ENCODE measurements around the gene TYRO3.

Gene TYRO3

GRCh38 chr15:41558400-41559238 is at the start of gene TYRO3:
Gene TYRO3, plus strand, starts transcription at chr15:41559212. Its CDS starts 46 bp downstream, at chr15:41559258.
- DNase-seq, result peak; percentile 81

GRCh38 chr15:41510728-41511127 is 48.3 kb upstream of the TYRO3 start:
- DNase-seq, result no peak

GRCh38 chr15:41511331-41511898 is 47.6 kb upstream of the TYRO3 start:
- no peak for DNase-seq

GRCh38 chr15:41511899-41512369 is 47.1 kb upstream of the TYRO3 start:
- no peak for DNase-seq

GRCh38 chr15:41512512-41512939 is 46.5 kb upstream of the TYRO3 start:
- no peak for DNase-seq

GRCh38 chr15:41512940-41513505 is 46.0 kb upstream of the TYRO3 start:
- DNase-seq, result no peak

- DNase-seq, result no peak
Measured at GRCh38 chr15:41513506-41514227, 45.3 kb upstream of the TYRO3 start, which contains the start of gene LTK. Gene LTK, minus strand, starts transcription at chr15:41513827. Its CDS starts 118 bp downstream, at chr15:41513709.

- DNase-seq, result no peak
Measured at GRCh38 chr15:41517895-41518449, 41.0 kb upstream of the TYRO3 start.

GRCh38 chr15:41520636-41521035 is 38.4 kb upstream of the TYRO3 start:
- DNase-seq, result no peak

- DNase-seq, result no peak
Measured at GRCh38 chr15:41521614-41522013, 37.4 kb upstream of the TYRO3 start.

- DNase-seq, result no peak
Measured at GRCh38 chr15:41523097-41523496, 35.9 kb upstream of the TYRO3 start.

- DNase-seq, result no peak
Measured at GRCh38 chr15:41530363-41530956, 28.6 kb upstream of the TYRO3 start.

- no peak for DNase-seq
Measured at GRCh38 chr15:41535544-41535943, 23.5 kb upstream of the TYRO3 start.

GRCh38 chr15:41536866-41537265 is 22.1 kb upstream of the TYRO3 start:
- no peak for DNase-seq

- DNase-seq, result no peak
Measured at GRCh38 chr15:41543521-41543870, 15.5 kb upstream of the TYRO3 start.

GRCh38 chr15:41544650-41545015 is 14.4 kb upstream of the TYRO3 start:
- no peak for DNase-seq

GRCh38 chr15:41545218-41545617 is 13.8 kb upstream of the TYRO3 start:
- DNase-seq, result no peak

GRCh38 chr15:41546851-41547786 is 11.9 kb upstream of the TYRO3 start:
- DNase-seq, result no peak

GRCh38 chr15:41550066-41550775 is 8.8 kb upstream of the TYRO3 start:
- DNase-seq, result no peak

GRCh38 chr15:41553731-41554130 is 5.3 kb upstream of the TYRO3 start:
- no peak for DNase-seq

GRCh38 chr15:41554343-41554742 is 4.7 kb upstream of the TYRO3 start:
- DNase-seq, result no peak

All from right forelimb (tissue), 1 donor.